GM23338 (cell line): ENCODE data around the gene GCNT1. TPM values are rescaled to one million over a fixed set of nuclear protein-coding genes. Genes with fewer than 3 reads are reported as not detected.

Source experiments
- ATAC-seq: fragments of 200-7000 bp; cut with Tn5 transposase; 3 replicates; pipeline ENCODE4 v1.9.1; 2020
- DNase-seq: peaks from one replicate; pipeline ENCODE4 v3.0.0-alpha.2; 2015; ENCODE audit warnings: low spot score
- H2AFZ ChIP-seq: fragments of 200-600 bp; sonication (generic); 2 replicates; pipeline ENCODE4 v1.8.0; 2016; ENCODE audit warnings: antibody characterized with exemption, mild to moderate bottlenecking, moderate library complexity
- H3F3A ChIP-seq: fragments of 200-600 bp; sonication (generic); replicated peaks from 2 replicates; pipeline ENCODE4 v1.8.0; 2017; ENCODE audit warnings: antibody characterized with exemption, mixed run types, low read depth
- H3K27ac ChIP-seq: fragments of 200-600 bp; sonication (generic); 2 replicates; pipeline ENCODE4 v1.6.1; 2016; ENCODE audit warnings: low read depth
- H3K27me3 ChIP-seq: fragments of 200-600 bp; sonication (generic); 2 replicates; pipeline ENCODE4 v1.8.0; 2016; ENCODE audit warnings: mild to moderate bottlenecking, mixed run types, moderate library complexity; ENCODE audit not compliant: insufficient read depth
- H3K36me3 ChIP-seq: fragments of 200-600 bp; sonication (generic); 2 replicates; pipeline ENCODE4 v1.8.0; 2016; ENCODE audit warnings: mild to moderate bottlenecking; ENCODE audit not compliant: insufficient read depth
- H3K4me1 ChIP-seq: fragments of 200-600 bp; sonication (generic); 2 replicates; pipeline ENCODE4 v1.8.0; 2016; ENCODE audit warnings: mild to moderate bottlenecking, moderate library complexity; ENCODE audit not compliant: insufficient read depth
- H3K4me2 ChIP-seq: fragments of 200-600 bp; sonication (generic); 2 replicates; pipeline ENCODE4 v1.7.1; 2017; ENCODE audit warnings: mixed run types
- H3K4me3 ChIP-seq: fragments of 200-600 bp; sonication (generic); 2 replicates; pipeline ENCODE4 v1.6.1; 2016; ENCODE audit warnings: mixed run types
- H3K79me2 ChIP-seq: fragments of 200-600 bp; sonication (generic); replicated peaks from 2 replicates; pipeline ENCODE4 v1.8.0; 2017; ENCODE audit warnings: mild to moderate bottlenecking; ENCODE audit not compliant: insufficient read depth
- H3K9me2 ChIP-seq: fragments of 200-600 bp; sonication (generic); 2 replicates; pipeline ENCODE4 v1.8.0; 2017; ENCODE audit not compliant: insufficient read depth
- H4K20me1 ChIP-seq: fragments of 200-600 bp; sonication (generic); replicated peaks from 2 replicates; pipeline ENCODE4 v1.8.0; 2017; ENCODE audit warnings: mild to moderate bottlenecking; ENCODE audit not compliant: insufficient read depth
- H3K27ac Mint-ChIP-seq: 2 replicates; pipeline ENCODE4 v1.8.0; 2020; ENCODE audit warnings: inconsistent platforms, mild to moderate bottlenecking, moderate library complexity, mixed read lengths
- H3K27me3 Mint-ChIP-seq: 3 replicates; pipeline ENCODE4 v1.8.0; 2022; ENCODE audit warnings: low read depth, mild to moderate bottlenecking, moderate library complexity, mixed read lengths, inconsistent platforms; ENCODE audit not compliant: insufficient read depth, poor library complexity
- H3K36me3 Mint-ChIP-seq: 3 replicates; pipeline ENCODE4 v1.8.0; 2021; ENCODE audit warnings: low read depth, mild to moderate bottlenecking, inconsistent platforms, moderate library complexity, mixed read lengths
- H3K4me1 Mint-ChIP-seq: 3 replicates; pipeline ENCODE4 v1.8.0; 2020; ENCODE audit warnings: mild to moderate bottlenecking, inconsistent platforms, mixed read lengths
- H3K4me3 Mint-ChIP-seq: 3 replicates; pipeline ENCODE4 v1.8.0; 2021; ENCODE audit warnings: moderate library complexity, mild to moderate bottlenecking, inconsistent platforms, mixed read lengths
- H3K9me3 Mint-ChIP-seq: 3 replicates; pipeline ENCODE4 v1.8.0; 2020; ENCODE audit warnings: moderate library complexity, mild to moderate bottlenecking, inconsistent platforms, mixed read lengths
- CREB1 ChIP-seq: fragments of 250-450 bp; sonication (Bioruptor Pico); IDR thresholded peaks from 2 replicates; pipeline ENCODE4 v1.5.0; 2020; ENCODE audit warnings: low read depth, mild to moderate bottlenecking, moderate library complexity
- CTCF ChIP-seq, 2 experiments: fragments of 200-600 bp in 1 of 2; sonication (generic) in 1 of 2; conservative IDR thresholded peaks; 2 replicates each; pipeline versions ENCODE4 v1.5.1 to v1.6.1; 2016 to 2017; ENCODE audit warnings: antibody characterized with exemption in 2 of 2, low read depth in 2 of 2, mild to moderate bottlenecking in 2 of 2, moderate library complexity in 1 of 2
- ETS1 ChIP-seq: IDR thresholded peaks from 2 replicates; pipeline ENCODE4 v1.6.1; 2016; ENCODE audit warnings: antibody characterized with exemption
- EZH2 ChIP-seq: fragments of 200-600 bp; sonication (generic); IDR thresholded peaks from one replicate; pipeline ENCODE4 v1.8.0; 2017; ENCODE audit warnings: antibody characterized with exemption, mild to moderate bottlenecking, low read depth; ENCODE audit not compliant: unreplicated experiment
- EZH2phosphoT487 ChIP-seq: fragments of 200-600 bp; sonication (generic); IDR thresholded peaks from one replicate; pipeline ENCODE4 v1.8.1; 2018; ENCODE audit warnings: antibody characterized with exemption; ENCODE audit not compliant: unreplicated experiment
- JUNB ChIP-seq: IDR thresholded peaks from one replicate; pipeline ENCODE4 v1.6.1; 2016; ENCODE audit warnings: antibody characterized with exemption; ENCODE audit not compliant: unreplicated experiment
- NANOG ChIP-seq: IDR thresholded peaks from 2 replicates; pipeline ENCODE4 v1.6.1; 2016; ENCODE audit warnings: antibody characterized with exemption, borderline replicate concordance
- POLR2AphosphoS5 ChIP-seq: IDR thresholded peaks from 2 replicates; pipeline ENCODE4 v1.6.1; 2016; ENCODE audit warnings: antibody characterized with exemption, low read depth
- REST ChIP-seq: IDR thresholded peaks from one replicate; pipeline ENCODE4 v1.6.1; 2018; ENCODE audit warnings: antibody characterized with exemption; ENCODE audit not compliant: unreplicated experiment
- STAT1 ChIP-seq: IDR thresholded peaks from one replicate; pipeline ENCODE4 v1.6.1; 2016; ENCODE audit warnings: antibody characterized with exemption; ENCODE audit not compliant: unreplicated experiment
- ZNF114 ChIP-seq: fragments of 250-450 bp; sonication (Bioruptor Pico); IDR thresholded peaks from 2 replicates; pipeline ENCODE4 v1.5.0; 2020; ENCODE audit warnings: mild to moderate bottlenecking, moderate library complexity
- ZNF331 ChIP-seq: fragments of 250-450 bp; sonication (Bioruptor Pico); IDR thresholded peaks from 2 replicates; pipeline ENCODE4 v1.5.0; 2020; ENCODE audit warnings: low read depth, mild to moderate bottlenecking, moderate library complexity
- ZNF462 ChIP-seq: fragments of 250-450 bp; sonication (Bioruptor Pico); IDR thresholded peaks from 2 replicates; pipeline ENCODE4 v1.5.0; 2020; ENCODE audit warnings: mild to moderate bottlenecking, moderate library complexity
- polyA plus RNA-seq: library from polyadenylated mRNA; unstranded; fragments of >200 nt; fragmentation: Nextera tagmentation; extraction: Ambion mirVana; gene quantifications from 2 replicates; pipeline ENCODE4 v1.2.1, GENCODE V29; 2016
- total RNA-seq: library from RNA; depleted of rRNA; stranded (reverse); fragments of >200 nt; shearing (Covaris generic); gene quantifications from 2 replicates; pipeline ENCODE4 v1.2.3, GENCODE V29; 2014

The GCNT1 gene
- total and polyA plus RNA-seq, 2 experiments from 2014 or later, result 4.2 to 11.4 TPM

- TF ChIP-seq ZNF462 (no peak), CREB1 (CRISPR knock-in tag) (no peak), NANOG (no peak)
Measured at GRCh38 chr9:76414661-76415060, 44.3 kb upstream of the GCNT1 start (continued).

GRCh38 chr9:76415154-76415553 lies 43.8 kb upstream of the GCNT1 start:
- Mint-ChIP-seq H3K4me1 (peaks cover 28% of the 10 kb centered on the region), H3K27ac (no peak overlapping the region), H3K9me3 (peaks cover 7% of the 10 kb centered on the region; the same call in 1 of the 3 replicates), H3K27me3 (peaks cover 4% of the 10 kb centered on the region), H3K4me3 (no peak overlapping the region), H3K36me3 (0 out of 3 replicates have a peak, but pooled peaks cover 7% of the 10 kb centered on the region)
- H3K4me2 ChIP-seq, result no peak overlapping the region
- ATAC-seq (no peak), DNase-seq (no peak)
- no peaks in the 10 kb centered on the region for H3K36me3 ChIP-seq
- H3K9me2 ChIP-seq, result no peaks in the 10 kb centered on the region
- H3K79me2 ChIP-seq, result no peaks in the 10 kb centered on the region
- no peaks in the 10 kb centered on the region for H4K20me1 ChIP-seq
- H3F3A ChIP-seq, result no peaks in the 10 kb centered on the region
- no peak overlapping the region for H3K27ac ChIP-seq
- H3K4me3 ChIP-seq, result no peak overlapping the region
- no peak overlapping the region for H2AFZ ChIP-seq
- H3K27me3 ChIP-seq, result no peaks in the 10 kb centered on the region
- H3K4me1 ChIP-seq, result peaks cover 16% of the 10 kb centered on the region
- no peak for TF ChIP-seq POLR2AphosphoS5
- TF ChIP-seq ETS1, result no peak
- TF ChIP-seq EZH2phosphoT487, result no peak
- TF ChIP-seq CREB1 (CRISPR knock-in tag), result no peak
- no peak for TF ChIP-seq STAT1
- TF ChIP-seq JUNB, result no peak
- TF ChIP-seq EZH2, result no peak
- TF ChIP-seq ZNF114 (CRISPR knock-in tag), result no peak
- TF ChIP-seq REST, result no peak
- TF ChIP-seq CTCF (conservative IDR thresholded peaks at IDR 0.05; ENCODE audit: low read depth in 2 of 2), result no peak
- TF ChIP-seq NANOG, result no peak
- TF ChIP-seq ZNF331 (CRISPR knock-in tag), result no peak
